ENCODE data around the gene KCNJ3.

Gene KCNJ3

DNA sequence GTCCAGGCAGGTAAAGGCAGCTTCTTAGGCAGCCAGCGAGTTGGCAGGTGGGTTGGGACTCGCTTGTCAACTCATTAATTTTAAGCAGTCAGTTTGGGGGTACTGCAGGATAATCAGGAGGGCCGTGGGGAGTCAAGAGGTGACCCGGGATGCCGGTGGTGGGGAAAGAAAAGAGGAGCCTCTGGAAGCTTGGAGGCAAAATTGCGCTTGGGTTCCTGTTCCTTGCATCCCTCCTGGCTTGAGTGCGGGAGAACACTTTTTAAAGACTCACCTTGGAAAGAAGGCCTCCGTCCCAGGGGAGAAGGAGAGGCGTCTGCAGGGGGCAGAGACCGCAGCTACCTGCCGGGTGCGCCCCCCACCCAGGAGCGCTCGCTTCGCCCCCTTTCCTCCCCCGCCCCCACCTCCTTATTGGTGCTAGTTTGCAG, at the start of gene KCNJ3:
Gene KCNJ3, plus strand, starts transcription at position 400 of the 425 bp plus-strand sequence. CDS start 81 bp downstream, outside the sequence.
- TF ChIP-seq GATA1 (IDR thresholded peaks at IDR 0.05; ENCODE audit: low read depth, low read length): no peak
- TF ChIP-seq POLR2A (IDR thresholded peaks at IDR 0.05; ENCODE audit: low read length): no peak
- DNase-seq: no peak

GRCh38 chr2:154655499-154655898, 43.0 kb upstream of the KCNJ3 start:
- TF ChIP-seq POLR2A (IDR thresholded peaks at IDR 0.05; ENCODE audit: low read length): no peak
- no peak for TF ChIP-seq GATA1 (IDR thresholded peaks at IDR 0.05; ENCODE audit: low read depth, low read length)
- no peak for DNase-seq

DNA sequence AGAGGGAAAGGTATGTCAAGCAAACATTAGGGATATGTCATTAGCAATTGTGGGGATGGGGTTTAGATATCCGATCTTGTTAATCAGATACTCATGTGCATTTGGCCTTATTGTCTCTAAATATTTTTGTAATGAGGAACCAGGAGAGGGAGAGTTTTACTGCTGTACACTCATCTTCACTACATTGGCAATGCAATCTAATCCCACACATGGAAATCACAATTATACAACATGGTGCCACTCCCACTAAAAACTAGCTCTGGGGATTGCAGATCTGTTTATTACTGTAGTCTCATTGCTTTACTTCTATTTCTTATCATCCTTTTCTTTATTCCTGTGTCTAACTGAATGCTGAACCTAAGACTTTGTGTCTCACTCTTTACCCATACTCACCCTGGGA, 39.6 kb upstream of the KCNJ3 start:
- TF ChIP-seq POLR2A (IDR thresholded peaks at IDR 0.05; ENCODE audit: low read length) (no peak), GATA1 (IDR thresholded peaks at IDR 0.05; ENCODE audit: low read depth, low read length) (no peak)
- DNase-seq: no peak

DNA sequence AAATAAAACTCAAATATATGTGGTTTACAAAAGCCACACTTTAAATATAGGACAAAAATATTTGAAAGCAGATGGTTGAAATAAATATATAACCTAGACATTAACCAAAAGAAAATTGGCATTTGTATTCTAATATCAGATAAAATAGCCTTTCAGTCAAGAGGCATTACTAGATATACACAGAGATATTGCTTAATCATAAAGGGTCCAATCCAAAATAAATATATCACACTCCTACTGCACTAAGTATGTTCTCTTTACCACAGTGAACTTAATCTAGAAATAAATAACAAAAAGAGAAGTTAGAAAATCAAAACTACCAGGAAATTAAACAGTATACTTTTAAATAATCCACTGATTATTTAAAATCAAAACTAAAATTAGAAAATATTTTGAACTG, 34.2 kb upstream of the KCNJ3 start:
- no peak for DNase-seq
- no peak for TF ChIP-seq GATA1 (IDR thresholded peaks at IDR 0.05; ENCODE audit: low read depth, low read length)
- TF ChIP-seq POLR2A (IDR thresholded peaks at IDR 0.05; ENCODE audit: low read length): no peak

DNA sequence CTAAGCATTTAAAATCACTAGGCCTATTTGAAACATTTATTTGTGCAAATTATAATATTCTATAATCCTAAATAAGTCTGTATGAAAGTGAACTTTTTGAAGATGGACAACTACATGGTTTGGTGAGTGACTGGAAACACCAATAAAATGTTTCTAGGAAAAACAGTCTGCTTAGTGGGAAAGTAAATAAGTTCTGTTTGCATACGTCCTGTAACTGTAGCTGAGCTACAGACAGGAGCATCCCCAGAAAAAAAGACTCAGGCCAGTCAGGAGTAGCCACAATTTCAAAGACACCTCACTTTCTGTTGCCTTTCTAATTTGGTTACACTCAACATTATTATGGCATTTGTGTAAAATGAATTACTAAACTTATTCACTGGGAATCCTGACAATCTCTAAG, 28.4 kb upstream of the KCNJ3 start:
- TF ChIP-seq POLR2A (IDR thresholded peaks at IDR 0.05; ENCODE audit: low read length) (no peak), GATA1 (IDR thresholded peaks at IDR 0.05; ENCODE audit: low read depth, low read length) (no peak)

GRCh38 chr2:154673694-154674093, 24.8 kb upstream of the KCNJ3 start:
- TF ChIP-seq POLR2A (IDR thresholded peaks at IDR 0.05; ENCODE audit: low read length) (no peak), GATA1 (IDR thresholded peaks at IDR 0.05; ENCODE audit: low read depth, low read length) (no peak)
- no peak for DNase-seq

More for the DNA sequence above, 28.4 kb upstream of the KCNJ3 start:
- no peak for DNase-seq

DNA sequence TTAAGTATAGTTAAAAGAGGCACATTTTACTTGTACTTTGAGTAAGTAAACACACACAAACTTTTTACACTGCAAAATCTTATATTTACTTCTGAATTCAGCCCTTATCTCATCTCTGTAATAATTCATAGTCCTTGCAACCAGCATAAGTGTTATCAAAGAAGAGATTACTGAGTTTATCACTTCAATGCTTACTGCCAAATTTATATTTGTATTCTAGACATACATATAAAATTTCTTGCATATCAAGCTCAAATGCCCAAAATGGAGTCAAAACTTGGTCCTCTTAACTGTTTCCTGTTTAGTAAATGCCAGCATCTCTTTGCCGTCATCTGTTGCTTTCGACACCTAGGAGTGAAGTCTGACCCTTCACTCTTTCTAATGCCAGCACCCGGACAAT, 21.1 kb upstream of the KCNJ3 start:
- DNase-seq: no peak
- TF ChIP-seq GATA1 (IDR thresholded peaks at IDR 0.05; ENCODE audit: low read depth, low read length) (no peak), POLR2A (IDR thresholded peaks at IDR 0.05; ENCODE audit: low read length) (no peak)

- TF ChIP-seq POLR2A (IDR thresholded peaks at IDR 0.05; ENCODE audit: low read length): no peak
- no peak for TF ChIP-seq GATA1 (IDR thresholded peaks at IDR 0.05; ENCODE audit: low read depth, low read length)
- DNase-seq: no peak
Measured at GRCh38 chr2:154681741-154682140, 16.8 kb upstream of the KCNJ3 start.

DNA sequence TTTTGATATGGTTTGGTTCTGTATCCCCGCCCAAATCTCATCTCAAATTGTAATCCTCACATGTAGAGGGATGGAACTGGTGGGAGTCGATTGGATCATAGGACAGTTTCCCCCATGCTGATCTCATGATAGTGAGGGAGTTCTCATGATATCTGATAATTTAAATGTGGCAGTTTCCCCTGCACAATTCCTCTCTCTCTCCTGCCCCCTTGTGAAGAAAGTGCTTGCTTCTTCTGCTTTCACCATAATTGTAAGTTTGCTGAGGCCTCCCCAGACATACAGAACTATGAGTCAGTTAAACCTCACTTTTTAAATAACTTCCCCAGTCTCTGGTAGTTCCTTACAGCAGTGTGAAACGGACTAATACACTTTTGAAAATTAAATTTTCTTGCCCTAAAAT, 12.3 kb upstream of the KCNJ3 start:
- DNase-seq: no peak
- TF ChIP-seq POLR2A (IDR thresholded peaks at IDR 0.05; ENCODE audit: low read length): no peak
- no peak for TF ChIP-seq GATA1 (IDR thresholded peaks at IDR 0.05; ENCODE audit: low read depth, low read length)

GRCh38 chr2:154688373-154688772, 10.1 kb upstream of the KCNJ3 start:
- DNase-seq: no peak
- no peak for TF ChIP-seq GATA1 (IDR thresholded peaks at IDR 0.05; ENCODE audit: low read depth, low read length)
- no peak for TF ChIP-seq POLR2A (IDR thresholded peaks at IDR 0.05; ENCODE audit: low read length)

DNA sequence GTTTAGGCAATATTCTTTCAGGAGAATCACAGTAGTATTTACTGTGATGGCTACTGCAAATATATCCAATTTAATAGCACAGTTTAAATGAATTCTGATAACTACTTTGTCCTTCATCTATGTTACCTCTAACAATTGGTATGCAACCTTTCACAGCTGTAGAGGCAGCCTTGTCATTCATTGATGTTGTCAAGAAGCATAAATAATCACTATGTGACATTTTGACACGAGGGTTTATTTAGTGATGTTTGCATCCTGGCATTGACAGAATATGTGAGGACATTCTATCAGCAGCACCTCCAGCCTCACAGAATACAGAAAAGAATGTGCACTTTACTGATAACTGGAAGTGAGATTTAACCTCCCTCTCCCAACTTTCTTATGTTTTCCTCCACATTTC, 9.3 kb upstream of the KCNJ3 start:
- no peak for TF ChIP-seq GATA1 (IDR thresholded peaks at IDR 0.05; ENCODE audit: low read depth, low read length)
- no peak for TF ChIP-seq POLR2A (IDR thresholded peaks at IDR 0.05; ENCODE audit: low read length)
- no peak for DNase-seq

GRCh38 chr2:154692927-154693326, 5.6 kb upstream of the KCNJ3 start:
- no peak for TF ChIP-seq GATA1 (IDR thresholded peaks at IDR 0.05; ENCODE audit: low read depth, low read length)
- TF ChIP-seq POLR2A (IDR thresholded peaks at IDR 0.05; ENCODE audit: low read length): no peak
- DNase-seq: no peak

GRCh38 chr2:154693741-154694340, 4.7 kb upstream of the KCNJ3 start:
- DNase-seq: no peak
- TF ChIP-seq GATA1 (IDR thresholded peaks at IDR 0.05; ENCODE audit: low read depth, low read length) (no peak), POLR2A (IDR thresholded peaks at IDR 0.05; ENCODE audit: low read length) (no peak)

GRCh38 chr2:154694881-154695280, 3.6 kb upstream of the KCNJ3 start:
- TF ChIP-seq POLR2A (IDR thresholded peaks at IDR 0.05; ENCODE audit: low read length) (no peak), GATA1 (IDR thresholded peaks at IDR 0.05; ENCODE audit: low read depth, low read length) (no peak)
- DNase-seq: no peak

- no peak for DNase-seq
- TF ChIP-seq POLR2A (IDR thresholded peaks at IDR 0.05; ENCODE audit: low read length) (no peak), GATA1 (IDR thresholded peaks at IDR 0.05; ENCODE audit: low read depth, low read length) (no peak)
Measured at GRCh38 chr2:154696369-154696768, 2.1 kb upstream of the KCNJ3 start.

Data from erythroblast (primary cell).